Medulla oblongata (tissue), 1 donor: ENCODE data around the gene GABBR2.

Experiments
- DNase-seq: peaks from one replicate; pipeline ENCODE4 v3.0.0-alpha.2; 2015; ENCODE audit errors: extremely low spot score

Gene GABBR2

DNA sequence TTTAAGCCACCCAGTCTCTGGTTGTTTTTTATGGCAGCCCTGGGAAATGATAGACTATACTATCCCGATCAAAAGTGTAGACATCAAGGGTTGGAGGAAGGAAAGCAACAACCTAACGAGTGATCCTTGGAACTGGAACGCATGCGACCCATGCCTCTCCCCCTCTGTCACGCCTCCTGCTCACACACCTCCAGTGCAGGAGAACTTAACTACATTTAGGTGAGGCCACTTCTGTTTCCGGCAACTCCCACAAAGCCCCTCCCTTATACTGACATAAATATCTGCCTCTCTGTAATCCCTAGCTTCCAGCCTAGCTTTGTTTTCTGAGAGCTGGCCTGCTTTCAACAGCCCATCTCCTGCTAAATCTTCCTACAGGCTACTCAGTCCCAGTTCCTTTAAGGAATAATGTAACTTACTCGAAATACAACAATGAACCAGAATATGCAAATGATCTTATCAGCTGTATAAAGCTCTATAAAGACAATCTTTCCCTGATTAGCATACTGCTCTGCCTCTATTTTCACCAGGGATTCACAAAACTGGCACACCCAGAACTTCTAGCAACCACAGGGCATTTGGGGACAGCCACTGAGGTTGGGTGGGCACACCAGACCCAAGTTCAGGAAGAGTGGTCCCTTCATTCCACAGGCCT is 73.9 kb downstream of the GABBR2 start:
- no peak for DNase-seq

DNA sequence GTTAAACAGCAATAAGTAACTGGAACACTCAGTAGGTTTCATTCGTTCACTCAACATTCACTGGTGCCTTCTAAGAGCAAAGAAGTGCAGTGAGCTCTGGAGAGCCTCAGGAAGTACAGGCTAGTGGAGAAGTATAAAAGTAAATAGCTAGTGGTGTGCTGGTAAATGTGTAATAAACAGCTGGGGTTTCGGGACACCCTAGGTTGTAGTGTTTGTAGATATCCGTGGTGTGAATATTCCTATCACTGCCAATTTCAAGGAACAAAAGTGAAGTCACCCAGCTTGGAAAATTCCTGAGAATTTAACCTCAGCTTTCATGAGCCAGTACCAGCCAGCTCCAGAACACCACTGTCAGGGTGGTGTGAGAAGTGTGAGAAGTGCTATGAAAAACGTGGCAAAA is 75.9 kb downstream of the GABBR2 start:
- DNase-seq: no peak

DNA sequence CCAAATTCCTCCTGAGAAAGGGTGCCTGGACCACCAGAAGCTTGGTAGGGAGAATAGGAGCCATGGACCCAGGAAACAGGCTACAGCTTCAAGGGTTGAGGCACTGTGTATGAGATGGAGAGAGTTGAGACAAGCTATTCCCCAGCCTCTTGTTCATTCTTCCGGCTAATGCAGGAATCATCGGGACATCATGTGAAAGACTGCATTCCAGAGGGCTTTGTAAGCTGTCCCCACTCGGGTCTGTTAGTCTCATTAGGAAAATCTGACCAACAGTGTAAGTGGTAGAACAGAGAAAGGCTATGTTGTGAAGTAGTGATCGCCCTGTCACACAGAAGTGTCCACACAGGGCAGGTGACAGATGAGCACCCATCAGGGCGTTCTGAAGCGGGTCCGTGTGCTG is 81.4 kb downstream of the GABBR2 start:
- DNase-seq: no peak

DNA sequence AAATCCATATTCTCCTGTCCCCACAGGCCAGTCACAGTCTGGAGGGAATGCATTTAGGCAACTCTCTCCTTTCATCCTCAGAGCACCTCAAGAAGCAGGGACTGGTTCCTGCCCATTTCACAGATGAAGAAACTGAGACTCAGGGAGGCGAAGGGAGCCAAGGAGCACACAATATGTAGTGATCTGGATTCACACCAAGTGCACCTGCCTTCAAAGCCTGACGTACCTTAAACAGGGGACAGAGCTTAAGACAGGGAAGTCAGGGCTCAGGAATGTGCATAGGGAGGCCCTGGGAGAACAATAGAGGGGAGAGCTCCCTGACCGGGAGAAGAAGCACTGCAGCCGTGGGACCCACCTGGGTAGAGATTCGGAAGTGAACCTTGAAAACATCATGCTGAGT is 83.0 kb downstream of the GABBR2 start:
- DNase-seq: no peak

DNA sequence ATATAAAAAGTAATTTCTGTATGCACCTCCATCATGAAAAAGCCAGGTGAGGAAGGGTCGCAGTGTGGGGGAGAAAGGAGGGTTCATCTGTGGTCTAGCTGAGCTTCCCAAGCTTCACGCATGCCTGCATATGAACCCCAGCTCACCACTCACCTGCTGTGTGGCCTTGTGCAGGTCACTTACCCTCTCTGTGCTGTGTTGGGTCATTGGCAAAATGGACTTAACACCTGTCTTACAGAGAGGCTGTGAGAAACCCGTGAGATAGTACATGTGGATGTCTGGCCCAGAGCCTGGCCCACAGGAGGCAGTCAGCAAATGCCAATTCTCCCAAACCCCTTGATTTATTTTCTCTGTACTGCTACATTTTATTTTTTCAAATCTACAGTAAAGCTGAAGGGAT is 88.9 kb downstream of the GABBR2 start:
- DNase-seq: no peak

DNA sequence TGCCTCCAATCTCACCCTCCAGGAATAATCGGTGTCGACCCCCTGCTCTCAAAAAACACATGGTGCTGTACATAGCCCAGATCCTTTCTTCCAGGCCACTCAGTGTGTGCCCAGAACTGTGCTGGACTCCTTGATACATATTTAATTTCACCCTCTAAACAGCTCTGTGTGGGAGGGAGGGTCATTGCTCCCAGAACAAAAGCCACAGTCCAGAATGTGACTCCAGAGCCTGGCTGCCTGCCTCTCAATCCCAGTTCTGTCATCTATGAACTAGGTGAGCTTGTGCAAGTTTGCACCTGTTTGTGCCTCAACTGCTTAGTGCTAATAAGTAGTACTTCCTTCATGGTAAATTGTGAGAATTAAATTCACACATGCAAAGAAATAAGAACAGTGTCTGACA is 93.1 kb downstream of the GABBR2 start:
- no peak for DNase-seq

DNA sequence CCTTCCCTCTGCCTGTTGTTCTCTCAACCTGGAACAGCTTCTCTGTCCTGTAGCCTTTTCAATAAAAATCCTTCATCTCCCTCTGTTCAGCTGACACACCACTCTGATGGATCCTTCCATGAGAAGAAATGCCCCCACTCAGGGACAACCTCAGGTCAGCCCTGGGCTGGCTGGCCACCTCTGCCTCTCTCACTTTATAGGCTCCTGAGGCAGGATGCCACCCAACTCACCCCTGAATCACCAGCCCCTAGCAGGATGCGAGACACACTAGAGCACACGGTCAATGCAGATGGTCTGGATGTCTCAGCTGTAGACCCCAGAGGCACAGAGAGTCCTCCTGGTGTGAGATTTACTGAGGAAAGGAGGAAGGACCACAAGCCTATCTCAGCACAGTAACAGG is 93.8 kb downstream of the GABBR2 start:
- DNase-seq: no peak

DNA sequence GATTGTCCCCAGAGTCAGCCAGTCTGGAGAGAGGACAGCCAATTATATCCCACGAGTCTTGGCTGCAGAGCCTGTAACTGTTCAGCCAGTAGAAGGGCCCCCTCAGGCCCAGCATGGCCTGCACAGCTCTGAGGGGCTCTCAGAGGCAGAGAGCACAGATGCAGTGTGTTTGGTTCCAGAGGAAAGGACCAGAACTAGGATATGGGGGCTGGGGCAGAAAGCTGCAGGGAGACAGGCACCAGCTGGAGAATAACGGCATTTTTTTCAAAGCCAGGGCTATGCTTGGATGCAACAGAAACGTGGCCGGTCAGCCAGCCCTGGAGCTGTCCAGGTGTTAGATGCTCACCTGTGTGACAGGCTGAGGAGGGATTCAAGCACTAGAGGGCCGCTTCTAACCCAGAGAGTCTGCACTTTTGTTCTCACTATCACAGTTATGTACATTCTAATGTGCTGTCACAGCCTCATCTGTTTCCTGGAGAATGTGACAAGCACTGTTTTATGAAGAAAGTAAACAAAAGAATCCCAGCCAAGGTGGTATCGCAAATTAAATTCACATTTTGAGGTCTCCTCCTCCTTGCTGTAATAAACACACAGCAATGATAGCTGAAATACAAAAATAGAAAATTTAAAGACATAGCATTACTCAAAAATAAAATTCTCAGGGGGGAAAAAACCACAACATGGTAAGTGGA is 96.5 kb downstream of the GABBR2 start:
- no peak for DNase-seq

DNA sequence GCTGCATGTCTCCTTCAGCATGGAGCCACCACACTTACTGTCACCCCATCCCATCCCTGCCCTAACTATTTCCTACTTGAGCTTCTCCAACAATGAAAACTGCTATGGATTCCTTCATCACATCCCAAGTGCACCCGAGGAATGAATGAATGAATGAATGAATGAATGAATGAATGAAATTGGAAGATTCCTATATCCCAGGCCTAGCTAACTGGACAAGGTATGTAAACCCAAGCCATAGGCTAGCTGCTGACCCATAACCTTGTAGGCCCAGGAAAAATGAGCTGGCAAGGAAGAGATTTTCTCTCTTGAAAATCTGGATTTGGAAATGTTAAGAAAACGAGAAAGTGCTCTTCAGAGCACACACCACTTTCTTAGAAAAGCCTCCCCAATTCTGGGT is 97.4 kb downstream of the GABBR2 start:
- DNase-seq: no peak

DNA sequence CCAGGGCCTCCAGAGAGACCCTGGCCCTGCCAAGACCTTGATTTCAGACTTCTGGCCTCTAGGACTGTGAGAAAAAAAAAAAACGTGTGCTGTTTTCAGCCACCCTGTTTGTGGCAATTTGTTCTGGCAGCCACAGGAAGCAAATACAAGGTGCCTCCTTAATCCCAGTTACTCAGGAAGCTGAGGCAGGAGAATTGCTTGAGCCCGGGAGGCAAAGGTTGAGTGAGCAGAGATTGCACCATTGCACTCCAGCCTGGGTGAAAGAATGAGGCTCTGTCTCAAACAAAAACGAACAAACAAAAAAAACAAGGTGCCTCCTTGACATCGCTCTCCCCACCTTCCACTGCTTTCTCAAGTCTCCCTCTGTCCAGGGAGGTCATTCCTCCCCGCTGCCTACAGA is 98.0 kb downstream of the GABBR2 start:
- DNase-seq: no peak

DNA sequence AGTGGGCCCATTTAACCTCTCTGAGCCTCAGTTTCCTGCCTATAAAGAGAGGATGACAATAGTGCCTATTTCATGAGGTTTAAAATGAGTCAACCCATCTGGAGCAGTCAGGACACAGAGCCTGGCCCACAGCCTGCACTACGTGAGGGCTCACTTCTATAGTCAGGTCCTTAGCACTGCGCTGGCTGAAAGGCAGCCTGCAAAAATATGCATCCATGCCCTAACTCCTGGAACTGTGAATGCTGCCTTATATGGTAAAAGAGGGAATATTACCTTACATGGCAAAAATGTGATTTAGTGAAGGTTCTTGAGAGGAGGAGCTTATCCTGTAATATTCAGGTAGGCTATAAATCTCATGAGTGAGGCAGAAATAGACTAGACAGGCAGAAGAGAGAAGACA is 98.5 kb downstream of the GABBR2 start:
- no peak for DNase-seq

DNA sequence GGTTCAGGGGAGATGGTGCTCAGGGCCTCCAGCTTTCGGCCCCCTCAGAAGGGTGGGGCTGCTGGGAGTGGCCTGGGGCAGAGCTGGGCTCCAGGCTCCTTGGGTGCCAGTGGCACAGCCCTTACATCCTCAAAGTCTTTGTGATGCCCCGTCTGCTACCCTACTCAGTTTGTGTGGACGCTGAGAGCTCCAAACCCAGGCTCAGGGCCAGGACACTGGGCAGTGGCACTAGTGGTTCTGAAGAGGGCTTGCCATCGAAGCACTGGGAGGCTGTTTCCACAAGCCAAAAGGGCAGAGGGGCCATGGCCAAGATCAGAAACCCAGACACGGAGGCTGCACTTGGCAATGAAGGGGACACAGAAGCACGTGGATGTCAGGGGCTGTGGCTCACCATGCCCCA is 99.1 kb downstream of the GABBR2 start:
- DNase-seq: no peak

DNA sequence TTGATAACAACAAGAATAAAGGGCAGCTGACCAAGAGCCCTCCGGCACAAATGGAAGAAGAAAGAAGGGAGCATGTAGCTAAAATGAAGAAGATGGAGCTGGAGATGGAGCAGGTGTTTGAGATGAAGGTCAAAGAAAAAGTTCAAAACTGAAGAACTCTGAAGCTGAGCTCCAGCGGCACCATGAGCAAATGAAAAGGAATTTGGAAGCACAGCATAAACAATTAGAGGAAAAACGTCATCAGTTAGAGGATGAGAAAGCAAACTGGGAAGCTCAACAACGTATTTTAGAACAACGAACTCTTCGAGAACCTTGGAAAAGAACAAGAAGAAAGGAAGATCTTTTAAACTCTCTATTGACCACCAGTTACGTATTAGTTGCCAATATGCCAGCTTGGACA is 100.9 kb downstream of the GABBR2 start:
- no peak for DNase-seq

DNA sequence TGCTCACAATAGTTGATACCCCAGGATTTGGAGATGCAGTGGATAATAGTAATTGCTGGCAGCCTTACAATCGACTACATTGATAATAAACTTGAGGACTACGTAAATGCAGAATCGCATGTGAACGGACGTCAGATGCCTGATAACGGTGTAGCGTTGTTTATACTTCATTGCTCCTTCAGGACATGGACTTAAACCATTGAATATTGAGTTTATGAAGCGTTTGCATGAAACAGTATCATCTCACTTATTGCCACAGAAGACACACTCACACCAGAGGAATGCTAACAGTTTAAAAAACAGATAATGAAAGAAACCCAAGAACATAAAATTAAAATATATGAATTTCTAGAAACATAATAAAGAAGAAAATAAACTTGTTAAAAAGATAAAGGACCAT is 101.6 kb downstream of the GABBR2 start:
- no peak for DNase-seq

DNA sequence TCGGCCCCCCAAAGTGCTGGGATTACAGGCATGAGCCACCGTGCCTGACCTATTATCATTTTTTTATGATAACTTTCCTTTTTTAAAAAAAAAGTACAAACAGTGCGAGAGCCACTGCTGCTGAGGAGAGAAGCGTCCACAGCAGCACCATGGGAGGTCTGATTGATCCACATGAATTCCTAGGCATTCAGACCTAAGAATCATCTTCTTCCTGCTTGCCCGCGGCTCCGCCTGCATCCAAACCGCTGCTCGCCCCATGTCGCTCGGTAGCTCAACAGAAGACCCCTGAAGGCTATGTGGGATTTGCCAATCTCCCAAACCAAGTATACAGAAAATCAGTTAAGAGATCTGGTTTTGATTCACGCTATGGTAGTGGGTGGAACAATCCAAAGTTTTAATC is 102.0 kb downstream of the GABBR2 start:
- no peak for DNase-seq

DNA sequence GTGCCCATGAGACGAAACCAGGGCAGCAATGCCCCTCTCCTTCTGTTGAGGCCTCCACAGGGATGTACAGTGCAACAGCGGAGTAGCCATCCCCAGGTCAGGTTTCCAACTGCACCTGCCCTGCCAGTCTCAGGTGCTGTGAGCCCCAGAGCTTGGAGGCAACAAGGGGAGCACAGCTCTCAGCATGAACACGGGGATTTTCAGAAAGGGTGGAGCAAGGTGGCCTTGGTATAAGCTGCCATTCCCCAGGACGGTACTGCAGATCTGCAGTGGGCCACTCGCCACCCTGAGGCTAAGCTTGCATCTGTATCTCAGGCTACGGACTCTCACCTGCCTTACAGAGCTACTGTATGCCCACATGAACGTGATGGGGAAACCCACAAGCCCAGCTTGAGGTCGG is 103.6 kb downstream of the GABBR2 start:
- no peak for DNase-seq

DNA sequence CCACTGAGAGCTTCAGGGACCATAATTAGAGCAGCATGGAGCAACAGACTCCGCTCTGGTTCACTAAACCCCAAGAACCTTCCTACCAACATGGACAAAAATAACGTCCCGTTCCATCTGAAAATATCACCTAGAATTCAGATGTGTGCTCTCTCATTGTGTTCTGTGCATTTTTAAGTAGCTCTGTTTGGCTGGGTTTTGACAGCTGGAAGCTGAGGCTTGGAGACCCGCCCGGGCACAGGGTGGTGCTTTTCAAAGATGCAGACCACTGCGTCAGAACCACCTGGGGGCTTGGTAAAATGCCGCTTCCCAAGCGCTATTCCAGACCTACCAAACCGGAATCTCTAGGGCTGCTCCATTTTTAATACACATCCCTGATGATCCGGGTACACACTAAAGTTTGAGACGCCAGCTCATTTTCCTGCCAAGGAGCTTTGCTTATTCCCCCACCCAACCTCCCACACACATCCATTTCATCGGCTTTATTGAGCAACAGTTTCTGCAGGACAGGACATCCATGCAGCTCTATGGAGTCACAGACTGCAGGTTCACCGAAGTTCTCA is 104.8 kb downstream of the GABBR2 start:
- DNase-seq: no peak

DNA sequence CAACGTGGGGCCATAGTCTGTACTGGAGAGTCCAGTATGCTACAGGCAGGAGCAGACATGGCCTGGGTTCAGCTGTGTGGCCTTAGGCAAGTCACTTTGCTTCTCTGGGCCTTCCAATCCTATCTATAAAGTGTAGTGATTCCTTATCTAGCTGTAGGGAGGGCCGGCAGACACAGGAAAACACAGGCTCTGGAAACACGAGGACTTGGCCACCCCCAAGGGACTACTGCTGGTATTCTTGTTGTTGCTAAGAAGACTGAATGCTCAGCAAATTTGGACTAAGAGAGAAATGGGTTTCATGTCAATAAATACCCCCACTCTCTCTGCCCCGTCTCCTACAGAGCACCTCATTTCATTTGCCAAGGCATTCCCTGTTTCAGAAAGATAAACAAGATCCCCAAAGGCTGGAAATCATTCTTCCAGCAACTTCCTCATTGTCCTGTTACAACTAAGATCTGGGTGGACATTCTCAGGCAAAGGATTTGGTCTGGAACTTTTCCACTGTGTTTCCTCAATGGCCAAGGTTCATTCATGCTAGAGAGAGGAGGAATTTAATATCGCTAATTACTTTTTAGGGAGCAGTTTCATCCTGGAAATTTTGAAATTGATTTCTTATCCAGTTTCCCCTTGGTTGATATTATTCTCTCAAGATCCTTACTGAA is 105.8 kb downstream of the GABBR2 start:
- no peak for DNase-seq

DNA sequence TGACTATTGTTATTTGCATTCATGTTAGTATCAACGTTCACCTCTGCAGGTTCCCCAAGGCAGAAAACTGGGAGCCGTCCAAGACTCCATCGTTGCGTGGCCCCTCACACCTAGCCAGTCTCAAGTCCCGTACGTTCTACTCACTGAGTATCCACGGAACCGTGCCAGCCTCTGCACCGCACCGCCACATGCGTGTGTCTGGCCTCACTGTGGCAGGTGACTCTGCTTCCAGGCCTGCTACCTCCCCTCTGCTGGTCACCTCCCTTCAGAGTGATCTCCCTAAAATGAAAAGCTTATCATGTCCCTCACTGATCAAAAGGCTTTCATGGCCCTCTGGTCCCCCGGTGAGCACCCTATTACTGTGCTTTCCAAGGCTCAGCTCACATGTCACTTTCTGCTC is 108.1 kb downstream of the GABBR2 start:
- no peak for DNase-seq

DNA sequence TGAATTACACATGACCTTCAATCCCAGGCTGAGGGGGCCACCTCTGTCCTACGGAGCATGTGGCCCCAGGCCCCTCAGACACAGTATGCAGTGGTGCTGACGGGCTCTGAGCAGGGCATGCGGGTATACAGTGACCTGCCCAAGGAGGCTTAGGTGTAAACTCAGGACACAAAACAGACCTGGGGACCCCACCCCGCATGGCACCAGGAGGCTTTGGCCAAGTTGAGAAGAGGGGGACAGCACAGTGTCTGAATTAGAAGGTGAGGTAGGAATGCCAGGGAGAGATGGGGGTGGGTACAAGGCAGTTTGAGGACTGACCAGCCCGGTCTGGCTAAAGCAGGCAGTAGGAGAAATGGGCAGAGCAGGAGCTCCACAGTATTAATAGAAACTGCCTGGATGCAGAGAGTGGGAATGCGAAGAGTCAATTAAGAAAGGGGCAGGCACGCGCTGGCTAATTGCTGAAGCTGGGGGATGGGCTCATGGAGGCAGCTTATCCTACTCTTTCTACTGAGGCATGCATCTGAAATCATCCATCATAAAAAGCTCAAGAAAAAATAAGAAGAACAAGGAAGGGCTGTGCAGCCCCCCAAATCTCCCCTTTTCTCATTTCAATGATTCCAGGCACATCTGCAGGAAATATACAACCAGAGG is 109.0 kb downstream of the GABBR2 start:
- no peak for DNase-seq

DNA sequence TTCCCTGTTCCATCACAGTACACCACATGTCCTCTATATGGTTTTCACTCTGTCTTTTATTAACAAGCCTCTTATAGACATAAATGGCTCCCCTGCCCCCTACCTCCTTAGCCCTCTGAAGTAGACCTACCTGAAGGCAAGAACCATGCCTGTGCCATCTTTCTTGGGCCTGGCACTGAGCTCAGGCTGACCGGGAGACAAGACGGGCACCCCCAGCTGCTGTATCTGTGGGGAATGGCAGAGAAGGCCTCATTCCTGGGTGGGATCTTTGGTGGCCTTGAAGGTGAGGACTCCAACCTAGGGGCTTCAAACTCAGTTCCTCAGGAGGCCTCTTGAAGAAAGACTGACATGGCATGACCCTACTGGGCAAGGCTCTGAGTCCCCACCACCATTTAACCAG is 109.9 kb downstream of the GABBR2 start:
- no peak for DNase-seq

DNA sequence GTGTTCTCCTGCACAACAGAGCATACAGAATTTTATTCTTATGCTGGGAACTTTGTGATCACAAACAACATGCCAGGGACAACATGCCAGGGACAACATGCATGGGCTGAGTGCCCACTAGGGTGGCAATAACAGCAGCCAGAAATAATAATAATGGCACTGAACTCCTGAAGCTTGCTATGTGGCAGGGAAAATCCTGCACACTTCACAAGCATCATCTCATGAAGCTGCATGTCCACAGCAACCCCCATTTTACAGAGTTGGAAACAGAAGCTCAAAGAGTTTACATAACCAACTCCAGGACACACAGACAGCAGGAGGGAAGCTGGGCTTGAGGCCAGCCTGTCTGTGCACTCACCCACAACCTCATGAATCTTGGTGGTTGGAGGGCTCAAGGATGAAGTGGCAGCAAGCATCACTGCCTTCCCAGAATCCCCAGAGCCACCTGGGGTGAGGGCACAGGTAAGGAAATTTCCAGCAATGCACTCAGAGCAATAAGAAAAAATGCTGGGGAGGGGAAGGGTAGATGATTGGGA is 111.4 kb downstream of the GABBR2 start:
- DNase-seq: no peak
